ENCODE measurements around the gene CAPS.

Gene CAPS

DNA sequence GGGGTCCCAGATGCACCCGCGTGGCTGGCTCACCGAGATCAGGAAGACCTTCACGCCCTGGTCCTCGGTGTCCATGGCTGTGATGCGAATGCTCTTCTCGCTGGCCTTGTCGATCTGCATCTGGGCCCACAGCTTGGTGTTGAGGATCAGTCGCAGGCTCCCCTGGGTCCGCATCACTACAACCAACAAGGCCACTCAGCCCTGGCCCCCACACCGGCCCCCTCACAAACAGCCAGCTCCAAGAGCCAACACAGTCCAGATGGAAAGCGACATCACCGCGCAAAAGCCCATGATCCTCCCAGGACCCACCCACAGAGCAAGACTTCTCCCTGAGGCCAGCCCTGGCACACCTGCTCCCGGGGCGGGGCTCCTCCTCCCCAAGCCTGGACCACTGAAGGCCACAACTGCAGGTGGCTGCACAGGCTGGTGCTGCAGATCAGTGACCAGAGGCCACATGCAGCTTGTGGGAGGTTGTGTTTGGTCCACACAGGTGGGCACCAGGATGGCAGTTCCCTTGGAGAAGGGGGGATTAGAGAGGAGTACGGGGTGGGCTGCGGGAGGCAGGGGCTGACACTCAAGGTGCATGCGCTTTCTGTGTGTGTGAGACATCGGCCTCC lies 4.5 kb downstream of the CAPS start:
- Histone ChIP-seq H3K36me3 (peaks cover 94% of the 10 kb centered on the region), H3K9me3 (no peaks in the 10 kb centered on the region), H3K27me3 (no peaks in the 10 kb centered on the region), H3K4me3 (ENCODE audit: low read depth in 1 of 2, low read length in 1 of 2) (no peak overlapping the region), H3K4me1 (ENCODE audit: control insufficient read depth in 1 of 2, insufficient read depth in 1 of 2, low read depth in 1 of 2, low read length in 1 of 2) (no peaks in the 10 kb centered on the region), H3K27ac (no peak overlapping the region)
- TF ChIP-seq, protein P1, sequence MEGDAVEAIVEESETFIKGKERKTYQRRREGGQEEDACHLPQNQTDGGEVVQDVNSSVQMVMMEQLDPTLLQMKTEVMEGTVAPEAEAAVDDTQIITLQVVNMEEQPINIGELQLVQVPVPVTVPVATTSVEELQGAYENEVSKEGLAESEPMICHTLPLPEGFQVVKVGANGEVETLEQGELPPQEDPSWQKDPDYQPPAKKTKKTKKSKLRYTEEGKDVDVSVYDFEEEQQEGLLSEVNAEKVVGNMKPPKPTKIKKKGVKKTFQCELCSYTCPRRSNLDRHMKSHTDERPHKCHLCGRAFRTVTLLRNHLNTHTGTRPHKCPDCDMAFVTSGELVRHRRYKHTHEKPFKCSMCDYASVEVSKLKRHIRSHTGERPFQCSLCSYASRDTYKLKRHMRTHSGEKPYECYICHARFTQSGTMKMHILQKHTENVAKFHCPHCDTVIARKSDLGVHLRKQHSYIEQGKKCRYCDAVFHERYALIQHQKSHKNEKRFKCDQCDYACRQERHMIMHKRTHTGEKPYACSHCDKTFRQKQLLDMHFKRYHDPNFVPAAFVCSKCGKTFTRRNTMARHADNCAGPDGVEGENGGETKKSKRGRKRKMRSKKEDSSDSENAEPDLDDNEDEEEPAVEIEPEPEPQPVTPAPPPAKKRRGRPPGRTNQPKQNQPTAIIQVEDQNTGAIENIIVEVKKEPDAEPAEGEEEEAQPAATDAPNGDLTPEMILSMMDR (IDR thresholded peaks at IDR 0.05), result no peak

DNA sequence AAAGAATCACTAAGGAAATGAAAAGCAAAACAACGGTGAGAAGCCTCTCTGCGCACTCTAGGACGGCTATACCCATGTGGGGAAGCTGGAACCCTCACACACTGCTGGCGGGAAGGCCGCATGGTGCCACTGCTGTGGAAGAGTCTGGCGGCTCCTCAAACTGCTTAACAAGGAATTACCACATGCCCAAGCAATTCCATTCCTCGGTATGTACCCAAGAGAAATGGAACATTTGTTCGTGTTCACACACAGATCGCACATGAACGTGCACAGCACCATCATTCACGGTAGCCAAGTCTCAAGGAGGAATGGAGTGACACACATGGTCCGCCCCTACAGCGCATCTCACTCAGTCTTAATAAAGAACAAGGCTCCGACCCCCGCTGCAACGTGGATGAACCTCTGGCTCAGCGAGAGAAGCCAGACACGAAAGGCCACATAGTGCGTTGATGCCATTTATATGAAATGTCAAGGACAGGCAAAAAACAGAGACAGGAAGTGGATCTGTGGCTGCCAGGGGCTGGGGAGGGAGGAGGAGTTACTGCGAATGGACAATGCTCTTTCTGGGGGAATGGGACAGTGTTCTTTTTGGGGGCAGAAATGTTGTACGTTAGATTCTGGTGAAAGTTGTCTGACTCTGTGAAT lies 7.6 kb downstream of the CAPS start:
- Histone ChIP-seq H3K27me3 (no peaks in the 10 kb centered on the region), H3K9me3 (no peaks in the 10 kb centered on the region), H3K36me3 (peaks cover 100% of the 10 kb centered on the region), H3K4me3 (ENCODE audit: low read depth in 1 of 2, low read length in 1 of 2) (no peak overlapping the region), H3K27ac (no peak overlapping the region), H3K4me1 (ENCODE audit: control insufficient read depth in 1 of 2, insufficient read depth in 1 of 2, low read depth in 1 of 2, low read length in 1 of 2) (no peaks in the 10 kb centered on the region)
- TF ChIP-seq, protein P1 (IDR thresholded peaks at IDR 0.05), result no peak

DNA sequence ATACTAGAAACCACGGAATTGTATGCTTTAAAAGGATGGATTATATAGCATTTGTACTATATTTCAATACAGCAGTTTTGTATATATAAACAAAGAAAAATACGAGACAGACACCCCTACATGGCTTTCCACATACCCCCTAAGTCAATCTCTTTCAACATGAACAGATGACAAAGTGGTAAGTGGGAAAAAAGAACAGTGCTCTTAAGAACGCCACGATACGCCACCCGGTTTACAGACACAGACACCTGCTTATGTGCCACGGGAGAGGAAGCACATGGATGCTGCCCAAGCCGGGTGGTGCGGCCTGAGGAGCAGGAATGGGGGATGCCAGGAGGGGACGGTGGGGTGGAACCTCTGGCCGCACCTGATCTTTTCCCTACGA lies 8.1 kb downstream of the CAPS start:
- TF ChIP-seq, protein P1 (IDR thresholded peaks at IDR 0.05), result no peak
- H3K9me3 ChIP-seq, result no peaks in the 10 kb centered on the region
- H3K27ac ChIP-seq, result no peak overlapping the region
- no peaks in the 10 kb centered on the region for H3K4me1 ChIP-seq (ENCODE audit: control insufficient read depth in 1 of 2, insufficient read depth in 1 of 2, low read depth in 1 of 2, low read length in 1 of 2)
- no peak overlapping the region for H3K4me3 ChIP-seq (ENCODE audit: low read depth in 1 of 2, low read length in 1 of 2)
- H3K36me3 ChIP-seq, result peaks cover 100% of the 10 kb centered on the region
- no peaks in the 10 kb centered on the region for H3K27me3 ChIP-seq

DNA sequence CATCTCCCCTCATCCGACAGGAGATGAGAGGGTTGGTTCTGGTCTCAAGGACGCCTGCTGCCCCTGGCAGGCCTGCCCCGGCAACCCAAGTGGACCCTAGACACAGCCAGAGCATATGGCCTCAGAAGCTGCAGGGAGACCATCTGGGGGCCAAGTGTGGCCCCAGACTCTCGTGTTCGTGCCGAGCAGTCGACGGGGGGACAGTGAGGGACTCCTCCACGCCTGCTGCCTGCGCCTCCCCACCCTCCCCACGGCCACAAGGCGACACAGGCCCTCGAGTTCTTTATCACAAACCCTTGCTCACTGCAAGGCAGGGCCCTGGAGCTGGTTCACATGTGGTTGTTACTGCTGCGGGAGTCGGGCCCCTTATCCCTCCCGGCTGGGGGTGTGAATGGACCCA lies 9.3 kb downstream of the CAPS start:
- Histone ChIP-seq H3K36me3 (peaks cover 100% of the 10 kb centered on the region), H3K27me3 (no peaks in the 10 kb centered on the region), H3K4me3 (ENCODE audit: low read depth in 1 of 2, low read length in 1 of 2) (no peak overlapping the region), H3K9me3 (no peaks in the 10 kb centered on the region), H3K4me1 (ENCODE audit: control insufficient read depth in 1 of 2, insufficient read depth in 1 of 2, low read depth in 1 of 2, low read length in 1 of 2) (no peaks in the 10 kb centered on the region), H3K27ac (no peak overlapping the region)
- TF ChIP-seq, protein P1 (IDR thresholded peaks at IDR 0.05), result no peak

DNA sequence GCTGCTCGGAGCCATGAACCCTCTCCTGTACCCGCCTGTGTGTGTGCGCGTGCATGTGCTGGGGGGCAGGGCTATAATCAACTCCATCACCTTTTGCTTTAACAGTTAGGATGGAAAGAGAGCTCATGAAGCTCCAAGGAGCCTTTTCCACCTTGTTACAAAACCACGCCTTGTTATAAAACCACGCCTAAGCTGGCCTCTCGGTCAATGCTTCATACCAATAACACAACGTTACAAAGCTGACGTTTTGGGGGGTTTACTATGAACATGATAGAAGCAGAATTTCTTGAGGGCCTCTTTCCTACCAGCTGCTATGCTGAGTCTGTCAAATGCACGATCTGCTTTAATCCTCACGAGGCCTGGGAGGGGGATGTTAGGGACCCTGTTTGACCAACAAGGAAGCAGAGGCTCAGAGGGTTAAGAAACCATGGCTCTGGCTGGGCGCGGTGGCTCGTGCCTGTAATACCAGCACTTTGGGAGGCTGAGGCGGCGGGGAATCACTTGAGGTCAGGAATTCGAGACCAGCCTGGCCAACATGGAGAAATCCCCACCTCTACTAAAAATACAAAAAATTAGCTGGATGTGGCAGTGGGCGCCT lies 11.9 kb downstream of the CAPS start:
- Histone ChIP-seq H3K27me3 (no peaks in the 10 kb centered on the region), H3K4me1 (ENCODE audit: control insufficient read depth in 1 of 2, insufficient read depth in 1 of 2, low read depth in 1 of 2, low read length in 1 of 2) (no peaks in the 10 kb centered on the region), H3K4me3 (ENCODE audit: low read depth in 1 of 2, low read length in 1 of 2) (no peak overlapping the region), H3K36me3 (peaks cover 100% of the 10 kb centered on the region), H3K9me3 (no peaks in the 10 kb centered on the region), H3K27ac (no peak overlapping the region)
- TF ChIP-seq, protein P1 (IDR thresholded peaks at IDR 0.05), result no peak

Data from neutrophil (primary cell).